Measurements from ENCODE around the gene PNKD.

- no peak for TF ChIP-seq CTCF (IDR thresholded peaks at IDR 0.05)
- TF ChIP-seq POLR2AphosphoS5 (IDR thresholded peaks at IDR 0.05), result no peak
- no peak for TF ChIP-seq POLR2A (IDR thresholded peaks at IDR 0.05)
- no peak for TF ChIP-seq EP300 (IDR thresholded peaks at IDR 0.05)
These were observed 1.7 kb downstream of the PNKD start for GRCh38 chr2:218271865-218272530.

All from suprapubic skin (tissue), 4 donors.